Sigmoid colon (tissue), 4 donors: ENCODE measurements around the gene PTCD2.

ENCODE experiments used
- CTCF ChIP-seq, 4 experiments: fragments of 450-650 bp in 3 of 4; fragments of 200-600 bp in 1 of 4; IDR thresholded peaks; one replicate each; pipeline ENCODE4 v1.5.1; 2016 to 2019; ENCODE audit warnings: antibody characterized with exemption in 4 of 4, mild to moderate bottlenecking in 3 of 4, moderate library complexity in 2 of 4
- EP300 ChIP-seq, 4 donors: sonication (generic); formaldehyde crosslinking; IDR thresholded peaks; one replicate each; pipeline ENCODE4 v1.6.1; 2017; ENCODE audit warnings: antibody characterized with exemption in 4 of 4
- POLR2AphosphoS5 ChIP-seq, 4 donors: sonication (generic); formaldehyde crosslinking; IDR thresholded peaks; one replicate each; pipeline ENCODE4 v1.6.1; 2017; ENCODE audit warnings: antibody characterized with exemption in 4 of 4

DNA sequence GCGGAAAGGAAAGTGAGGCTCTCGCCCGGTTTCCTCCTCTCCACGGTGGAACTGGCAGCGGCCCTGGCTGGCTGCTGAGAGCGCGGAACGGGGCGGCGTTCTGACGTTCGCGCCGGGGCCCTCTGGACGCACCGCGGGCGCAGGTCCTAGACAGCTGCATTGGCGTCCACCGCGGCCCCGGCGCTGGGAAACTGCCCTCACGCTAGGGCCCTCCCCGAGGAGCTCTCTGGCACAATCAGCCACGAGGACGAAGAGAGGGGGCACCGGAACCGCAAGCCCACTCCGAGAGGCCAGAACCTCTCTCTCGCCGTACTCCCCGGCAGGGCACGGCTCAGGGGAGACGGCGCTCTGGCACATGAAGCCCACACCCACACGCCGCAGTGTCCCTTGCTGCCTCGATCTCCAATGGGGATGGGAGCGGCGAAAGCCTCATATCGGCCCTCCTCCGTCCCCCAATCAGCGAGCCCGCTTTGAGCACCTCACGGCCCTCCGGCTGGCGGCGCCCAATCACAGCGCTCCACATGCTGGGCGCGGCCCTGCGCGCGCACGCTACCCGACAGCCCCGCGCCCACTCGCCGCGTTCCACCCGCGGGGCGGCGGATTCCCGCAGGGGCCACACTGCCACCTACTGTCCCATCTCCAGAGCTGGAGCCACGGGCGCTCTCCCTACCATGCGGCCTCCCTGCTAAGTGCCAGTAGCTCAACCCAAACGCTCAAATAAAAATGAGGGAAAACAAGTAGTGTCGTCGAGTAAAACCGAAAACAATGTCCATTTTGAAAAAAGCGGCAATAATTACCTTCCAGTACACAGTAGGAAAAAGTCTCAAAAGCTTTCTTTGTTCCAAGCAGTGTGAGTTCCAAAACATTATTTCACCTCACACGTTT lies 12.0 kb upstream of the PTCD2 start:
- TF ChIP-seq POLR2AphosphoS5 (IDR thresholded peaks at IDR 0.05) (peak; percentile 96 to 99 (median 96)), CTCF (IDR thresholded peaks at IDR 0.05) (peak; percentile 77 to 88 (median 82)), EP300 (IDR thresholded peaks at IDR 0.05) (no peak)
